GM12864 (cell line): ENCODE data around the gene ZNF547.
"Not testable (repeated sequence)": the region's sequence is repeated elsewhere in the genome, so short reads cannot be mapped to it uniquely, and the experiment has no call there.

Experiments
- DNase-seq: peaks from one replicate; pipeline ENCODE4 v3.0.0-alpha.2; 2011; ENCODE audit warnings: low read depth
- H3K4me3 ChIP-seq: 2 replicates; pipeline ENCODE4 v1.5.1; 2011; ENCODE audit warnings: mild to moderate bottlenecking, low read depth, low read length, control low read depth
- CTCF ChIP-seq: IDR thresholded peaks from 2 replicates; pipeline ENCODE4 v1.5.1; 2011; ENCODE audit warnings: low read depth, mild to moderate bottlenecking, moderate library complexity, low read length, control low read depth, inconsistent platforms; ENCODE audit errors: missing control alignments

The ZNF547 gene

GRCh38 chr19:57366776-57367175, 3.4 kb downstream of the ZNF547 start:
- DNase-seq, result no peak
- no peak for TF ChIP-seq CTCF

GRCh38 chr19:57374179-57374578, 10.8 kb downstream of the ZNF547 start:
- H3K4me3 ChIP-seq, result no peak overlapping the region
- no peak for TF ChIP-seq CTCF
- DNase-seq, result no peak

More at GRCh38 chr19:57366776-57367175, 3.4 kb downstream of the ZNF547 start:
- H3K4me3 ChIP-seq, result no peak overlapping the region

GRCh38 chr19:57374647-57375046, 11.3 kb downstream of the ZNF547 start:
- not testable (repeated sequence) for DNase-seq, H3K4me3 ChIP-seq

GRCh38 chr19:57376151-57376550, 12.8 kb downstream of the ZNF547 start:
- DNase-seq, result no peak
- TF ChIP-seq CTCF, result no peak
- H3K4me3 ChIP-seq, result no peak overlapping the region

GRCh38 chr19:57377498-57378146, 14.3 kb downstream of the ZNF547 start:
- no peak for DNase-seq
- no peak for TF ChIP-seq CTCF
- no peak overlapping the region for H3K4me3 ChIP-seq

GRCh38 chr19:57380923-57381322, 17.6 kb downstream of the ZNF547 start:
- no peak for DNase-seq
- no peak for TF ChIP-seq CTCF
- H3K4me3 ChIP-seq, result no peak overlapping the region

- no peak for TF ChIP-seq CTCF
- no peak for DNase-seq
Measured at GRCh38 chr19:57382806-57383488, 19.6 kb downstream of the ZNF547 start.

More at GRCh38 chr19:57382806-57383488, 19.6 kb downstream of the ZNF547 start:
- H3K4me3 ChIP-seq, result no peak overlapping the region
